Sigmoid colon (tissue), 4 donors: ENCODE results near the gene POLR2C.

Source experiments
- POLR2A ChIP-seq, 2 donors: fragments of 450-650 bp; IDR thresholded peaks; one replicate each; pipeline ENCODE4 v1.6.1; 2016; ENCODE audit warnings: antibody characterized with exemption in 2 of 2, mild to moderate bottlenecking in 2 of 2, moderate library complexity in 2 of 2
- POLR2AphosphoS5 ChIP-seq, 4 donors: sonication (generic); formaldehyde crosslinking; IDR thresholded peaks; one replicate each; pipeline ENCODE4 v1.6.1; 2017; ENCODE audit warnings: antibody characterized with exemption in 4 of 4
- TF ChIP-seq, protein P1 (sequence below), 4 experiments: fragments of 450-650 bp in 3 of 4; fragments of 200-600 bp in 1 of 4; IDR thresholded peaks; one replicate each; pipeline ENCODE4 v1.5.1; 2016 to 2019; ENCODE audit warnings: antibody characterized with exemption in 4 of 4, mild to moderate bottlenecking in 3 of 4, moderate library complexity in 2 of 4

DNA sequence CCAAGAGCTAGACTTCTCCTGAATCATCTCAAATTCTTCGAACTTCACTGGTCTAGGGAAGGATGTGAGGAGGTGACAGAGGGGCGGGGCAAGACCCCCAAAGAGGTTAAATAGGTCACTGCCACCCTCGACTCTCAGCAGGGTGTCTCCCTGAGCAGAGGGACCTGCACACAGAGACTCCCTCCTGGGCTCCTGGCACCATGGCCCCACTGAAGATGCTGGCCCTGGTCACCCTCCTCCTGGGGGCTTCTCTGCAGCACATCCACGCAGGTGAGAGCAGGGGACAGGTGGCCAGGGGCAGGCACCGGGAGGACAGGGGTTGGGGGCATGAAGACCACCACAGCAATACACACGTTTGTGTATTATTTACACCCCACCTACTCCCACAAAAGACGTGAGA is 48.7 kb upstream of the POLR2C start:
- TF ChIP-seq, protein P1, sequence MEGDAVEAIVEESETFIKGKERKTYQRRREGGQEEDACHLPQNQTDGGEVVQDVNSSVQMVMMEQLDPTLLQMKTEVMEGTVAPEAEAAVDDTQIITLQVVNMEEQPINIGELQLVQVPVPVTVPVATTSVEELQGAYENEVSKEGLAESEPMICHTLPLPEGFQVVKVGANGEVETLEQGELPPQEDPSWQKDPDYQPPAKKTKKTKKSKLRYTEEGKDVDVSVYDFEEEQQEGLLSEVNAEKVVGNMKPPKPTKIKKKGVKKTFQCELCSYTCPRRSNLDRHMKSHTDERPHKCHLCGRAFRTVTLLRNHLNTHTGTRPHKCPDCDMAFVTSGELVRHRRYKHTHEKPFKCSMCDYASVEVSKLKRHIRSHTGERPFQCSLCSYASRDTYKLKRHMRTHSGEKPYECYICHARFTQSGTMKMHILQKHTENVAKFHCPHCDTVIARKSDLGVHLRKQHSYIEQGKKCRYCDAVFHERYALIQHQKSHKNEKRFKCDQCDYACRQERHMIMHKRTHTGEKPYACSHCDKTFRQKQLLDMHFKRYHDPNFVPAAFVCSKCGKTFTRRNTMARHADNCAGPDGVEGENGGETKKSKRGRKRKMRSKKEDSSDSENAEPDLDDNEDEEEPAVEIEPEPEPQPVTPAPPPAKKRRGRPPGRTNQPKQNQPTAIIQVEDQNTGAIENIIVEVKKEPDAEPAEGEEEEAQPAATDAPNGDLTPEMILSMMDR (IDR thresholded peaks at IDR 0.05), result no peak
- TF ChIP-seq POLR2AphosphoS5 (IDR thresholded peaks at IDR 0.05) (no peak), POLR2A (IDR thresholded peaks at IDR 0.05) (no peak)
